ENCODE measurements around the gene ETV7. TPM values are rescaled to one million over a fixed set of nuclear protein-coding genes. Genes with fewer than 3 reads are reported as not detected.

The ETV7 gene
- polyA plus RNA-seq, 3 donors = 0.10 to 2.2 (median 1.5) TPM

GRCh38 chr6:36422714-36423100 lies 35.2 kb upstream of the ETV7 start:
- Histone ChIP-seq H3K27me3 (ENCODE audit: control insufficient read depth in 2 of 2, insufficient read depth in 2 of 2, low read length in 2 of 2) (no peaks in the 10 kb centered on the region), H3K4me3 (replicated peaks in 1 of 3; ENCODE audit: low read depth in 2 of 3, low read length in 3 of 3) (peak overlapping the region; percentile 21 to 82 (median 39)), H3K9me3 (replicated peaks in 1 of 2; ENCODE audit: control insufficient read depth in 1 of 2, insufficient read depth in 1 of 2, low read length in 2 of 2) (no peaks in the 10 kb centered on the region), H3K4me1 (ENCODE audit: control insufficient read depth in 1 of 2, insufficient read depth in 2 of 2, low read length in 2 of 2) (peaks cover 25 to 28% of the 10 kb centered on the region in 2 donors), H3K4me2 (replicated peaks; ENCODE audit: extremely low read depth, low read length, poor library complexity, severe bottlenecking) (peak overlapping the region; percentile 85), H4K20me1 (ENCODE audit: insufficient read depth, low read length) (no peaks in the 10 kb centered on the region), H2AFZ (ENCODE audit: insufficient read depth, low read depth, low read length, poor library complexity, severe bottlenecking) (peak overlapping the region; percentile 93), H3K36me3 (replicated peaks in 1 of 2; ENCODE audit: control insufficient read depth in 1 of 2, insufficient read depth in 2 of 2, low read length in 2 of 2) (no peaks in the 10 kb centered on the region), H3K27ac (ENCODE audit: low read depth in 1 of 2, low read length in 2 of 2) (peak overlapping the region; percentile 16 to 80), H3K79me2 (ENCODE audit: insufficient read depth, low read length) (no peaks in the 10 kb centered on the region), H3K9ac (ENCODE audit: insufficient read depth, low read length, poor library complexity, severe bottlenecking) (peak overlapping the region; percentile 56)
- no CpG with 5 or more reads among the region's 4 CpGs for WGBS (ENCODE audit: insufficient coverage)
- Mint-ChIP-seq H3K36me3 (no peaks in the 10 kb centered on the region), H3K4me3 (peak overlapping the region; percentile 84 to 94), H3K4me1 (peaks cover 34% of the 10 kb centered on the region), H3K9me3 (no peaks in the 10 kb centered on the region), H3K27ac (peak overlapping the region; percentile 79 to 94 (median 88)), H3K27me3 (ENCODE audit: low read depth in 3 of 3) (peaks cover 0 to 4% (median 2%) of the 10 kb centered on the region in 3 donors)
- intact Hi-C loops (cut with micrococcal nuclease) = loop anchor here in 1 of 2 donors (5.0 kb wide), 1 partner anchor 70 kb away; no protein-coding TSS in a partner anchor
- no peak for DNase-seq
- TF ChIP-seq CTCF (IDR thresholded peaks at IDR 0.05) = no peak

- Mint-ChIP-seq H3K9me3 (no peaks in the 10 kb centered on the region), H3K4me1 (peaks cover 34% of the 10 kb centered on the region), H3K27me3 (ENCODE audit: low read depth in 3 of 3) (peaks cover 0 to 3% (median 1%) of the 10 kb centered on the region in 3 donors), H3K27ac (peak overlapping the region in 3 of 7 donors; percentile 4 to 68 (median 65)), H3K4me3 (peak overlapping the region in 1 of 2 donors; percentile 1), H3K36me3 (no peaks in the 10 kb centered on the region)
- Histone ChIP-seq H3K79me2 (ENCODE audit: insufficient read depth, low read length) (no peaks in the 10 kb centered on the region), H3K4me3 (replicated peaks in 1 of 3; ENCODE audit: low read depth in 2 of 3, low read length in 3 of 3) (no peak overlapping the region), H3K36me3 (replicated peaks in 1 of 2; ENCODE audit: control insufficient read depth in 1 of 2, insufficient read depth in 2 of 2, low read length in 2 of 2) (no peaks in the 10 kb centered on the region), H3K27ac (ENCODE audit: low read depth in 1 of 2, low read length in 2 of 2) (peak overlapping the region in 1 of 2 donors; percentile 45), H2AFZ (ENCODE audit: insufficient read depth, low read depth, low read length, poor library complexity, severe bottlenecking) (peak overlapping the region; percentile 8), H3K27me3 (ENCODE audit: control insufficient read depth in 2 of 2, insufficient read depth in 2 of 2, low read length in 2 of 2) (no peaks in the 10 kb centered on the region), H3K4me2 (replicated peaks; ENCODE audit: extremely low read depth, low read length, poor library complexity, severe bottlenecking) (peak overlapping the region; percentile 0), H3K9ac (ENCODE audit: insufficient read depth, low read length, poor library complexity, severe bottlenecking) (no peak overlapping the region), H3K4me1 (ENCODE audit: control insufficient read depth in 1 of 2, insufficient read depth in 2 of 2, low read length in 2 of 2) (peaks cover 25 to 28% of the 10 kb centered on the region in 2 donors), H3K9me3 (replicated peaks in 1 of 2; ENCODE audit: control insufficient read depth in 1 of 2, insufficient read depth in 1 of 2, low read length in 2 of 2) (no peaks in the 10 kb centered on the region), H4K20me1 (ENCODE audit: insufficient read depth, low read length) (no peaks in the 10 kb centered on the region)
- peak in 1 of 3 donors; percentile 12 for DNase-seq
- TF ChIP-seq CTCF (IDR thresholded peaks at IDR 0.05) = no peak
- intact Hi-C loops (cut with micrococcal nuclease) = no loop called here
- whole genome bisulfite sequencing (ENCODE audit: insufficient coverage) = no CpG with 5 or more reads among the region's 1 CpG
Observed at GRCh38 chr6:36419310-36419709, 31.8 kb upstream of the ETV7 start.

All from CD14-positive monocyte (primary cell).